HG03064 (cell line): ENCODE results near the gene SKAP2.

ENCODE experiments used
- ATAC-seq: cut with Tn5 transposase; IDR thresholded peaks from one replicate; pipeline ENCODE4 v1.9.1; 2021; ENCODE audit warnings: low read depth; ENCODE audit not compliant: unreplicated experiment

SKAP2 gene

DNA sequence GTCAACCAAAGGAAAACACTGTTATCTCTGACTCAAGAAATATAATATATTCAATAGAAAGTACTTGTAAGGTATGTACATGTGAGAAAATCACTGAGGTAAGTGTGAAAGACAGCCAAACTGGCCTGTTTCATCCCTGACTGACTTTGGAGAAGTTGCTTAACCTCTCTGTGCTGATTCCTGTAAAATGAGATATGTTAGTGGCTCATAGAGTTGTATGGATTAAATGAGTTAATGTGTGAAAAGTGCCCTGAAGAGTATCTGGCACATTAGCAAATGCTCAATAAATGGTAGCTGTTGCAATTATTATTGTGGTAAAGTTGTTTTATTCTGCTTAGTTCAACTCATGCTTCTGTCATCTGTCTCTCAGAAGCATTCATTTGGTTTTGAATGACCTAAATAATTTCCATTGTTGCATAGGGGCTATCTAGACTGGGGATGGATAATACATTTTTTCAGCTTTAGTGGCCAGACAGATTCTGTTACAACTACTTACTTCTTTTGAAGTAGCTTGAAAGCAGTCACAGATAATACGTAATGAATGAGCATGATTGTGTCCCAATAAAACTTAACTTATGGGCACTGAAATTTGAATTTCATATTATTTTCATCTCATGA is 84.3 kb downstream of the SKAP2 start:
- no peak for ATAC-seq

DNA sequence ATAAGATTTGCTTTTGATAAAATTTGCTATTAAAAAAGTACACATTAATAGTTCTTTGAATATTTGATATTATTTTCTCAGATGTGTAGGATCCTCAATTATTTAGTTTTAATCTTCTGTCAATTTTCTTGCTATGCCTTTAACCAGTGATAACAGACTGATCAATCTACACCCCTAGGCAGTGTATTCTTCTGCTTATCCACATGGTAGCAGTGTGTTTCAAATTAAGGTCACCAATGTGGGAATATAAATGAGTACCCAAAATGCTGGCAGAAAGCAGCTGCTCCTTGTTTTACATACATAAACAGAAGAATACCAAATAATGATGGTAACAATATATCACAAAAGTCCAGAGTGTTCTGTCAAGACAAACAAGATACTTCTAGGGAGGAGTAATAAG is 87.0 kb downstream of the SKAP2 start:
- no peak for ATAC-seq

DNA sequence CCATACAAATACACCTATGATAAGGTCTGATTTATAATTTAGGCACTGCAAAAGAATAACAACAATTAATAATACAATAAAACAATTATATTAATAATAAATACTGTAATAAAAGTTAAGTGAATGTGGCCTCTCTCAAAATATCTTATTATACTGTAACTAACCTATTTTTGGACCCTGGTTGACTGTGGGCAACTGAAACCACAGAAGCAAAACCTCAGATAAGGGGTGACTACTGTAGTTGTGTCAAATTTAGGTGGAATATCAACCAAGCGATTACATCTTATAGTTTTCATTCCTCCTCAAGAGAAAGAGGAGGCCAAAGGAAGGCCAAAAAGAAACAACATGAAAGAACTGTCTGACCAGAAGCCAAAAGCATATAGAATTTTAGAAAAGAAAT is 103.9 kb downstream of the SKAP2 start:
- ATAC-seq = no peak

DNA sequence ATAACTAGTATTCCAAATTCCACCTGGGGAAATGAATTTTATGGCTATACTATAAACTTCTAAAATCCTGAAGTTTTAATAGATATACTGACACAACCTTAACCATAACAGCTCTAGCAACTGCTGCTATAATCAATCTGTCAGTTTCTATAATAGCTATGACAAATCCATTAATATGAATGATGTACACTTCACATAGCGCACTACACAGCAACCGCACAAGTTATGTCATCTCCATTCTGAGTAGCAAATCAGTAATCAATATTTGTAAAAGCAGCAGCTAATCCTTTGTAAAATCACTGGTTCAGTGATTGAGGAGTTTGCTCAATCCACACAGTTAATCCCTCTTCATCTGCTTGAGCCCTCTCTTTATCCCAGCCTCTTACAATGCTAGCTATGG is 105.3 kb downstream of the SKAP2 start:
- ATAC-seq = no peak

DNA sequence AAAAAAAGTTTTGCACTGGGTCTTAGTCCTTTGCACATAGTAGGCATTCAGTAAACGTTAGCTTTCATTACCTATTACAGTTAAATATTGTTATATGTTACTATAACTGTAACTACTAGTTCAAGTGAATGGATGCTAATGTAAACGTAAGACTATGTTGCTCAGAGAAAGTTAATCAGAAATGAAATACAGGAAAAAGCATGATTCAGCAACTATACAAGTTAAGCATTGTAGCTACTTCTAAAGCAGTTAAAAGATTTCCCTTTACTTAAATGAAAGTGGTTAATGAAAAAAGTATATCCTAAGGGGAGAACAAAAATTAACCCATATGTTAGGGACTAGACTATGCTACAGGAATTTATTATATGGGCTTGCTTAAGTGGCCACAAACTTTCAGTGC is 121.2 kb downstream of the SKAP2 start:
- no peak for ATAC-seq

DNA sequence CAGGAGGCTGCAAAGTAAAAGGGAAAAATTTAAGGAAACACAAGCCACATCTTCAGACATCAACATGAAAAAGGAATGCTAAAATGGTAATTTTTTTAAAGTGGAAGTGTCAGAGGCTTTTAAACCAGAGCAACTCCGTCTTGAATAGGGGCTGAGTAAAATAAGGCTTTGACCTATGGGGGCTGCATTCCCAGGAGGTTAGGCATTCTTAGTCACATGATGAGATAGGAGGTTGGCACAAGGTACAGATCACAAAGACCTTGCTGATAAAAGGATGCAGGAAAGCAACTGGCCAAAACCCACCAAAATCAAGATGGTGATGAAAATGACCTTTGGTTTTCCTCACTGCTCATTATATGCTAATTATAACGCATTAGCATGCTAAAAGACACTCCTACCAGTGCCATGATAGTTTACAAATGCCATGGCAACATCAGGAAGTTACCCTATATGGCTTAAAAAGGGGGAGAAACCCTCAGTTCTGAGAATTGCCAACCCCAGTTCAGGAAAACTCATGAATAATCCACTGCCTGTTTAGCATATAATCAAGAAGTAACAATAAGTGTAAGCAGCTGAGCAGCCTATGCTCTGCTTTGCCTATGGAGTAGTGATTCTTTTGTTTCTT is 128.3 kb downstream of the SKAP2 start:
- no peak for ATAC-seq

DNA sequence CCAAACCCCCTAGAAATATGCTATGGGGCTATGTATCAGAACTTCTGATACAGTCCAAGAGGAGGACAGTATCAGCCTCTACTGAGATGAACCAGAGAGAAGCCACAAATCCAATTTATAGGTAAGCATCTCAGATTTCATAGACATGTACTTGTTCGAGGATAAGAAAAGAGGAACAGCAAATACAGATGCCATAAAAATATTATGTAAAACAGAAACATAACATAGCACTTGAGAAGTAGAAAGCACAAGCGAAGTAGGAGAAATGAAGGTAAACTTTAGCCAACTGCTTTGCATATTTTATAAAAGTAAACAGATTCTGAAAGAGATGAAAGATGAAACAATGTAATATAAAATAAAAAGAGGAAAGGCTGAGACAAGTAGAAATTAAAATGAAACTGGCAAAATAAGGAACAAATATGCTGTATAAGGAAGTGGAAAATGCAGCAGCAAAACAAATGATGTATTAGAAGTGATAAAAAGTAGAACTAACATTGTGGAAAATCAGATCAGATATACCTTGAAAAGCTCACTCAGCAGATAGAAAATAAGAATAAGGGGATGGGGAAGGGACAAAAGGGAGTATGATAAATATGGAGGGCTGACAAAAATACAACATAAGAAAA is 135.1 kb downstream of the SKAP2 start:
- ATAC-seq = no peak

DNA sequence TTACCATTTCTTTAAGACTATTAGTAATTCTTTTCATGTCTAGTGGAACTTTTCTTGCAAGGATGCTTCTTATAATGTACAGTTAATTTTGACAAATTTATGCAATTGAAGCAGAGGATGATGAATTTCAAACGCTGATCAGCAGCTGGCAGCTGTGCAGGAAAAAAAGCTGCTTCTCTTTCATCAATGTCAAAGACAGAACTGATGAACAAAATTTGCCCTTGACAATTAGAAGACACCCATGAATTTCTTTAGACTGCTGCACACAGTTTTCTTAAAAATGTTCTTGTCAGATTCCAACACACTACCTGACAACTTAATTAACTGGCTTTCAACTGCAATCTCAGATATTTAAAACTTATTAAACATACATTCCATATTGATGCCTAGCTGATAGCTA is 138.3 kb downstream of the SKAP2 start:
- ATAC-seq = no peak

DNA sequence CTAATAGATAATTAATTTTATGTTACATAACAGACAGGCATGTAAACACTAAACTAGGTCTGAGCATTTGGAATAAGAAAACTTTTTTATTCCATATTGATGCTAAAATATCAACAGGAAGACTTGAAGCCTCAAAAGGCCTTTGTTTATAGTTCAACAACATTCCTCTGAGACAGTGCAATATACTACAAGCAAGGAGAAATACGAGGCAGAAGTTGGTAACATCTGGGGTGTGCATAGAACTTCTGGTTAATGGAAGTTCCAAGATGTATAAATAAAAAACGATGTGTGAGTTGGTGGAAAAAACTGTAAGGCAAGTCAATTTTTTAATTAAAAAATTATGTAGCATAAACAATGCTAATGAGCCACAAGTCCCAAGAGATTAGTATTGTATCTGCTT is 139.6 kb downstream of the SKAP2 start:
- no peak for ATAC-seq

DNA sequence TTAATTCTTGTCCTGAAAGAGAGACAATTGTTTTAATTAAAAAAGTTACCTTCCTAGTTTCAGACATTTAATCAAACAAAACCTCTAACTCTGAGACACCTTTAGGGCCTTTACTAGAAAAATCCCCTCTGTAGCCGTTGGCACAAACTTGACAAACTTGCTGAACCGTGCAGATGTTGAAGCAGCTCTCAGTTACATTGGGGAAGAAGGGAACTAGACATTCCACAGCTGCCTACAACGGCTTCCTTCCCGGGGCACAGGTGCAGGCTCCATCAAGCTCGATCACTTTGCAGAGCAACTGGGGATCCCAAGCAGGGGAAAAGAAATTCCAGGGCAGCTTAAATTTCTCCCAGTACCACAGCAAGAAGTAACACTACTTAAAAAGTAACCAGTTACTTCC is 141.3 kb downstream of the SKAP2 start:
- no peak for ATAC-seq

DNA sequence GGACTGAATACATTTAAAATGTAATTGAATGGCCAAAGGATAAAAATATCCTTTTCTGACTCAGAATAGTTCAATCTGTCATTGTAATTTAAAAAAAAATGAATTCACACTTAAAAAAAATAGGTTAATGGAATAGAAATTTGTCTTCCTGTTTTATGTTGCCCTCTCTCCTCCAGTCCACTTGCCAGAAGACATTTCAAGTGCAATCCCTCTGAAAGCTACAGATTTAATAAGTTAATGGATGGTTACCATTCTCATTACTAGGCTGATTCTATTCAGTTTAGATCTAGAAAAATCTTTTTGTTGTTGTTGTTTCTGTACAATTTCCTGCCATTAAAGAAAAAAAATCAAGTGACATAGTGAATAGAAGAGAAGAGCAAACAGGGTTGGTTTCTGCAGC is 142.9 kb downstream of the SKAP2 start:
- no peak for ATAC-seq

DNA sequence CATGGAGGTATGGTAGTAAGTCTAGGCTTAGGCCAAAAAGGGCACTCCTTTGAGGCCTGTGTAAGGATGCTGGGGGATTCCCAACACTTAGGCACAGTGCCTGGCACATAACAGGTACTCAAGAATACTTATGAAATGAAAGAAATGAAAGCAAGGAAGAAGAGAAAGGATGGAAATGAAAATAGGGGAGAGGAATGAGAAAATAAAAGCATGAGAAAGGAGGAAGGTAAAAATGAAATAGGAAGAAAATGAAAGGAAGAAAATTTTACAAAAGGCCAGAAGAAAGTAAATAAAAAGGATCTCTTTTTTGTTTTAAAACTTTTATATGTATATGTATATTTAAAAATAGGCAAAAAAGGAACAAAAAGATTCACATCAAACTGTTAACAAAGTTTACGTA is 146.3 kb downstream of the SKAP2 start:
- ATAC-seq = no peak

DNA sequence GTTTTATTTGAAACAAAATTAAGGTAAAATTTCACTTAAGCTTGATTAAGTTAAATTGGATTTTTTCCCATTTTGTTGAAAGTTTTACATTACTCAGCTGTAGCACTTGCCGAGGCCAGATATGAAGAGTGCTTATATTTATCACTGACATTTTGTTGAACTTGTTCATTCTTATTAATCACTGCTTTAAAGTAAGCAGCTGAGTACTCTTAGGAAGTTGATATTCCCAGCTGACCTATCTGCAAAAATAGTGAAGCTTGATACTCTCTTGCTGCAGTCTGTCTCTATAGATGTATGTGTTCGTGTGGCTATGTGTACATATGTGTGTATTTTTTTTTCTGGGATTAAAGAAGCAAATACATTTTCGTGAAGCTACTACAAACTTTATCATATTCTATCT is 150.0 kb downstream of the SKAP2 start:
- ATAC-seq = no peak

DNA sequence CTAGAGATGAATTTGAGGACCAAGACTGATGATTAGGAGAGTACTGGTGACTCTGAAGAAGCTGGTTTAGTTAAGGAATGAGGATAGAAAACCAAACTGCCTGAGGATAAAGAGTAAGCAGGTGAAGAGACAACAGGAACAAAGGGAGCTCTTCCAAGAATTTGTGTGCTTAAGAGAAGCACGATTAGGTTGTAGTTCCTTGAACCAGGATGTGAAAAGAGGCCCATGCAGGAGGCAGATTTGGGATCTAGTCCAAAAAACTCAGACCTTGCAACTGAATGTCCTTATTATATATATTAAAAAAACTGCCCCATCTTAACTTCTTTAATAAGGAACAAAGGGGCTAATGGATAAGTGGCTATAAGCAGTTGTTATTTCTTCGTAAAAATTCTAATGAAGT is 150.4 kb downstream of the SKAP2 start:
- no peak for ATAC-seq

DNA sequence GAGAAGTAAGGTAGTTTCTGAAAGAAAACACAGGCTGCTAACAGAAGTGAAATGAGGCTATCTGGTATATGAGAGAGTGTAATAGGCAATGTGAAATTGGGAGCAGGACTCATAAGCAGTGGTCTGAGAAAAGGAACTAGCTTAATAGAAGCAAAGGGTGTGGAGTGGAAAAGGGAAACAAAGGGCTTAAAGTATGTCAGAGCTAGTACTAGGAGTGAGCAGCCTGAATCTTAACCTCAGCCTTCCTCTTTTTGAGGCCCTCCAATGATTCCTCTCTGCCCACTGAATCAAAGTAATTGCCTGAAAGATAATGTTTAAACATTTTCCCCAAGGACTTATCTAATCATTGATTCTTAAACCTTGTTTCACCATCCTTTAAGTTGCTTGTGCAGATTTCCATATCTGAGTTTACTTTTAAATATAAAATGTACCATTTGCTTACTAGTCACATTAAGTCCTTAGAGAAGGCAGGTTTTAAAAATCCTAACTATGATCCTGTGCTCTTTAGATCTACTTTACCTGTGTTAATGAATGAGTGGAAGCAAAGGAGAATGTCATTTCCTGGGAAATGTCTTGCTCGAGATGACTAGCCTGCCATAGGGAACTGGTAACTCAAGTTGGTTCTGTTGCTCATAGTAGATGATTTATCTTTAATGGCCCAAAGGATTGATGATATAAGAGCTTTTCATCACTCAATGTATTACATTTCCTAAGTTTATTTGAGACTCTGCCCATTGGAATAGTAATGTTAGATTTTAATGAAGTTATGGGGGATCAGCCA is 155.0 kb downstream of the SKAP2 start:
- ATAC-seq = no peak

DNA sequence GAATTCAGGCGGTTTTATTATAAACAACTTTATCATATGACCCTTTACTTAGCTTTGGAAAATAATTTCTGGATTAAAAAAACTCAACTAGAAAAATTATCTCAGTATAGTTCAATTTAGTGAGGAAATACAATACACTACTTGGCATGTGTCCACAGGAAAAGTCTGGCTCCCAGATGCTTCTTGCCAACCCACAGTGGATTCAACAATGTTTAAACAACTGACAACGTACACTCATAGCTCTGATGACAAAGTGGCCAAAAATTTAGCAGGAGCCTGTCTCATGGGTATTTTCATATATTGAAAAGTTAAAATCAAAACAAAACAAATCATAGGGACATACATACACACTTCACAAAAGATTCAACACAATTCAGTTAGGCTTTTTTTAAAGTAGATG is 158.8 kb downstream of the SKAP2 start:
- ATAC-seq = no peak

DNA sequence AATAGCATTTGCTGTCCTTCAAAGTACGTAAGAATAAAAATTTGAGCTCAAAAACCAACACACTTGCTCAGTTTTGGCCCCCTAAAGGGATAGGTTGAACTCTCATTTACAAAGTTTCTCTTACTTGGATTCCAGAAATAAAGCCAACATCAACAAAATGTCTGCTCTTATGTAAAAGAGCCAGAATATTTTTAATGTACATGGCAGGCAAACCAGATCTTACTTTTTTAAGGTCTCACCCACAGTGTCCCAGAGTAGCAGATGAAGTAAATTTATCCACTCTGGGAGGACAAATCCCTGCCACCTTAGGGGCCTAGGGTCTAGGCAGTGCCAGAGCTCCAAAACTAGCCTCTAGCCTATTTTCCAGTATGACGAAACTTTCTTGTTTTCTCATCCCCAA is 159.6 kb downstream of the SKAP2 start:
- ATAC-seq = no peak

DNA sequence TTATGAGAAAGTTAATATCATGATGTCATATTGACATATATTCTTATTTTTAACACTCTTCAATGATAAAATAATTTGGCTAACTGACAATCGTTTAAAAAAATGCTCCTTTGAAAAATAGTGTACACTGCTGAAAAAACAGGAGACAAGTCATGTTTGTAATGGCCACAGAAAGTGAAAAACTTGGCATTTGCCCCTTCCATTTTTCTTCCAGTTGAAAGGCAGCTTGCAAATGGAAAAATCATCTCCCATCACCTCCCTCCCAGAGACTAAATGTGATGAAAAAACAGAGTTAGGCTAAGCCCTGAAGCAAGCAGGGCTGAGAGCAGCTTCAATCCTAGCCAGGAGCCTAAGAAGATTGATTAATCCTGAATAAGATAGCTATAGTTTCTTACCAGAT is 160.4 kb downstream of the SKAP2 start:
- no peak for ATAC-seq

DNA sequence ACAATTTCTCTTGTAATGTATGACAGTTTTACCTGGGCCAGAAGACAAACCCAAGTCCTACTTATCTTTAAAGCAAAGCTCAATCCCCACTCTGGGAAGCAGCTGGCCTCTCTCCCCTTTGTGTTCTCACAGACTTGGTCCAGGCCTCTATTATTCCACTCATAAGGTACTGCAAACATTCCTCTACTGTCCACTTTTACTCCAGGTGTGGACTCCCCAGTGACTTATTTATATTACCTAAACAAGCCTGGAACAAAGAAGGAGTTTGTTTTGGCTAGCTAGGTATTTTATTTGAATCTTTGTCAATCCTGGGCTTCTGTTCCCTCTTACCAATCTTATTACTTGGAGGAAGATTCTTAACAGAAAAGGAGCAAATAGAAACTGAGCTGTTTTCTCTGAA is 163.5 kb downstream of the SKAP2 start:
- ATAC-seq = no peak

DNA sequence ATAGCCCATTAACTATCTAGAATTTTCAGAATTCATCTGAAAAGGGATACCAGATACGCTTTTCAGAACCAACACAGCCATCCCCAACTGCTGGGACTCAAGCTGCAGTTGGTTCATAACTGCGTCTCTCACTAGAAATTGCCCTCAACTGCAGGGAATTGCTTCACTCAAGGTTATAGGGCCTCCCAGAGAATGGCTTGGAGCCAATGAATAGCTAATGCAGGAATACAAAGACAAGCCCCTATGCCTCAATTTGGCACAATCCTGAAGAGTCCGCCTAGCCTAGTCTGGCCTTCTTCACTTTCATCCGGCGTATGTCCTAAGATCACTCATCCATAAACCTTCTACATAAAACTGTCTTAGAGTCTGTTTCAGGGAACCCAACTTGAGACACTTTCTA is 164.0 kb downstream of the SKAP2 start:
- ATAC-seq = no peak

DNA sequence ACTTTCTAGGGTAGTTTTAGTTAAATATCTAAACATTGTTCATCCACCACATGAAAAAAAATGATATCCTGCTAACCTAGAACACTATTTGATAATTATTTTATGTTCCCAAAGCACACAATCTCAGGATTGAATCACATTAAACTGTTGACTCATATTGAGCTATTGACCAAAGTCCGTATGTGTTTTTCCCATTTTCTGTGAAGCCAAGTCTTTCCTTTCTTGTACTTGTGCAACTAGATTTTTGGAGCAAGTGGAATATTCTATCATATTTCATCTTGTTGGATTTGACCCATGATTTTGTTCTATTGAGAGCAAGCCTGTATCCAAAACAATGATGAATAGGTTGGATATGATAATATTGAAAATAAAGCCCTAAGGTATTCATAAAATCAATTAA is 164.6 kb downstream of the SKAP2 start:
- no peak for ATAC-seq

DNA sequence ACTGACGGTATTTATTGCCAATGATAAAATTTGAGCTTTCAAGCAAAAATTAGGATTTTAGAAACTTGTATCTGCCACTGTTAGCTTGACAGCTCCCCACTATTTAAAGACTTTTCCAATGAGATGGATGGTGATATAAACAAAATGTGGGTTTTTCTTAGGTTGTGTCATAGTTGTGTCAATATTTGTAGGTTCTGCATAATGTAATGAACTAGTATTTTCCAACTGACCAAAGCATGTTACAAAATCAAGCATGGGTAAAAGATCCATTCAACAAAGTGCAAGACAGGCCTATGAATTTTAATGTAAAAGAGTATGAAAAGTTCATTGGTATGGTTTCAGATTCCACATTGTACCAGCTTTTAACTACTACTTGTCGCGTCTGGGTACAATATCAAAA is 165.6 kb downstream of the SKAP2 start:
- ATAC-seq = no peak
